GM21723 (cell line): ENCODE measurements around the gene CNBP.

Source experiments
- ATAC-seq: cut with Tn5 transposase; IDR thresholded peaks from one replicate; pipeline ENCODE4 v1.9.1; 2021; ENCODE audit warnings: mild to moderate bottlenecking, moderate library complexity; ENCODE audit not compliant: unreplicated experiment

Gene CNBP

GRCh38 chr3:129132097-129132866, 51.4 kb downstream of the CNBP start:
- ATAC-seq = no peak

- no peak for ATAC-seq
Observed at GRCh38 chr3:129131465-129132088, 52.1 kb downstream of the CNBP start.

GRCh38 chr3:129130291-129130813, 53.3 kb downstream of the CNBP start:
- no peak for ATAC-seq

GRCh38 chr3:129128357-129129155, 55.1 kb downstream of the CNBP start:
- no peak for ATAC-seq

GRCh38 chr3:129126726-129127280, 56.9 kb downstream of the CNBP start:
- ATAC-seq = no peak

- no peak for ATAC-seq
Observed at GRCh38 chr3:129123314-129124060, 60.2 kb downstream of the CNBP start.

GRCh38 chr3:129122412-129123011, 61.2 kb downstream of the CNBP start:
- ATAC-seq = no peak

GRCh38 chr3:129121792-129122411, 61.8 kb downstream of the CNBP start, which contains the start of gene RAB43:
TSS of gene RAB43 (minus strand) at chr3:129121804. CDS start at chr3:129121489, 315 bp downstream.
- ATAC-seq = peak; percentile 40

GRCh38 chr3:129121016-129121791, 62.5 kb downstream of the CNBP start:
- ATAC-seq = no peak

- peak; percentile 72 for ATAC-seq
Observed at GRCh38 chr3:129120254-129121004, 63.3 kb downstream of the CNBP start.

- no peak for ATAC-seq
Observed at GRCh38 chr3:129119365-129120100, 64.2 kb downstream of the CNBP start.

- no peak for ATAC-seq
Observed at GRCh38 chr3:129118745-129119144, 65.0 kb downstream of the CNBP start.
